Measurements from ENCODE around the gene FARP2. TPM values are rescaled to one million over a fixed set of nuclear protein-coding genes. Genes with fewer than 3 reads are reported as not detected.
"Not testable (repeated sequence)": the region's sequence is repeated elsewhere in the genome, so short reads cannot be mapped to it uniquely, and the experiment has no call there.

FARP2 gene
- polyA plus RNA-seq, 1 donor from 2014 or later = 21.9 TPM

- H3K9me3 Mint-ChIP-seq = no peaks in the 10 kb centered on the region
- peak overlapping the region; percentile 81 to 90 (median 88) for H3K4me3 Mint-ChIP-seq
- H3K36me3 Mint-ChIP-seq = no peaks in the 10 kb centered on the region
- peak overlapping the region in 1 of 3 donors; percentile 80 for H3K27ac Mint-ChIP-seq
- no peaks in the 10 kb centered on the region for H3K27me3 Mint-ChIP-seq
- peaks cover 4 to 13% (median 12%) of the 10 kb centered on the region in 3 donors for H3K4me1 Mint-ChIP-seq
These were observed 151.6 kb downstream of the FARP2 start for GRCh38 chr2:241507430-241508239.

GRCh38 chr2:241508240-241509154 is 152.4 kb downstream of the FARP2 start, which contains the start of gene STK25:
Gene STK25 (minus strand): TSS chr2:241508584. CDS start chr2:241508035, 549 bp downstream.
- peak within 1 kb of the TSS; percentile 46 to 94 (median 80) for H3K27ac Mint-ChIP-seq
- H3K4me3 Mint-ChIP-seq = peak within 1 kb of the TSS; percentile 81 to 95 (median 93)
- H3K9me3 Mint-ChIP-seq = no peaks in the 10 kb centered on the region
- H3K4me1 Mint-ChIP-seq = peaks cover 4 to 13% (median 12%) of the 10 kb centered on the region in 3 donors
- H3K27me3 Mint-ChIP-seq = no peaks in the 10 kb centered on the region
- no peaks in the 10 kb centered on the region for H3K36me3 Mint-ChIP-seq

- Mint-ChIP-seq H3K9me3 (no peaks in the 10 kb centered on the region), H3K27ac (peak overlapping the region; percentile 28 to 94 (median 78)), H3K27me3 (no peaks in the 10 kb centered on the region), H3K4me1 (peaks cover 4 to 13% (median 12%) of the 10 kb centered on the region in 3 donors), H3K4me3 (peak overlapping the region; percentile 78 to 95 (median 90)), H3K36me3 (no peaks in the 10 kb centered on the region)
These were observed 153.2 kb downstream of the FARP2 start for GRCh38 chr2:241509155-241509784.

GRCh38 chr2:241511091-241511741 is 155.1 kb downstream of the FARP2 start:
- H3K36me3 Mint-ChIP-seq = no peaks in the 10 kb centered on the region
- H3K9me3 Mint-ChIP-seq = no peaks in the 10 kb centered on the region
- peak overlapping the region in 2 of 4 donors; percentile 6 to 68 for H3K4me3 Mint-ChIP-seq
- H3K4me1 Mint-ChIP-seq = peaks cover 11 to 14% (median 14%) of the 10 kb centered on the region in 3 donors
- no peaks in the 10 kb centered on the region for H3K27me3 Mint-ChIP-seq
- peak overlapping the region in 1 of 3 donors; percentile 78 for H3K27ac Mint-ChIP-seq

- Mint-ChIP-seq H3K27me3 (peaks cover 3% of the 10 kb centered on the region), H3K4me1 (peaks cover 4 to 12% (median 5%) of the 10 kb centered on the region in 3 donors), H3K36me3 (peaks cover 2% of the 10 kb centered on the region), H3K4me3 (peak overlapping the region in 1 of 4 donors; percentile 17), H3K9me3 (no peaks in the 10 kb centered on the region), H3K27ac (no peak overlapping the region)
These were observed 158.5 kb downstream of the FARP2 start for GRCh38 chr2:241514553-241514952.

- Mint-ChIP-seq H3K27ac (peak overlapping the region in 1 of 3 donors; percentile 1), H3K4me3 (peak overlapping the region in 1 of 4 donors; percentile 17), H3K4me1 (peaks cover 3 to 10% (median 4%) of the 10 kb centered on the region in 3 donors), H3K9me3 (no peaks in the 10 kb centered on the region), H3K27me3 (peaks cover 7% of the 10 kb centered on the region), H3K36me3 (peaks cover 2% of the 10 kb centered on the region)
These were observed 159.1 kb downstream of the FARP2 start for GRCh38 chr2:241514986-241515737.

GRCh38 chr2:241516520-241516965 is 160.5 kb downstream of the FARP2 start:
- Mint-ChIP-seq H3K9me3 (no peaks in the 10 kb centered on the region), H3K4me1 (peaks cover 2 to 10% (median 3%) of the 10 kb centered on the region in 3 donors), H3K27ac (no peak overlapping the region), H3K4me3 (no peak overlapping the region), H3K36me3 (peaks cover 2% of the 10 kb centered on the region), H3K27me3 (peaks cover 11% of the 10 kb centered on the region)

- peak overlapping the region in 2 of 3 donors; percentile 1 to 47 for H3K27ac Mint-ChIP-seq
- peaks cover 2% of the 10 kb centered on the region for H3K36me3 Mint-ChIP-seq
- no peaks in the 10 kb centered on the region for H3K9me3 Mint-ChIP-seq
- peaks cover 2 to 10% (median 3%) of the 10 kb centered on the region in 3 donors for H3K4me1 Mint-ChIP-seq
- peak overlapping the region in 1 of 4 donors; percentile 63 for H3K4me3 Mint-ChIP-seq
- H3K27me3 Mint-ChIP-seq = peaks cover 14% of the 10 kb centered on the region
These were observed 161.2 kb downstream of the FARP2 start for GRCh38 chr2:241517297-241517696.

GRCh38 chr2:241519669-241520068 is 163.6 kb downstream of the FARP2 start:
- H3K9me3 Mint-ChIP-seq = no peaks in the 10 kb centered on the region
- H3K4me3 Mint-ChIP-seq = no peak overlapping the region
- no peak overlapping the region for H3K27ac Mint-ChIP-seq
- H3K36me3 Mint-ChIP-seq = peaks cover 4% of the 10 kb centered on the region
- peaks cover 2 to 9% (median 3%) of the 10 kb centered on the region in 3 donors for H3K4me1 Mint-ChIP-seq
- peaks cover 19% of the 10 kb centered on the region for H3K27me3 Mint-ChIP-seq

GRCh38 chr2:241522477-241522876 is 166.4 kb downstream of the FARP2 start:
- Mint-ChIP-seq H3K36me3 (peaks cover 2% of the 10 kb centered on the region), H3K4me1 (no peaks in the 10 kb centered on the region), H3K27ac (no peak overlapping the region), H3K4me3 (no peak overlapping the region), H3K27me3 (peaks cover 19% of the 10 kb centered on the region), H3K9me3 (peaks cover 3 to 8% (median 4%) of the 10 kb centered on the region in 3 donors)

GRCh38 chr2:241525818-241526780 is 170.0 kb downstream of the FARP2 start:
- H3K4me1 Mint-ChIP-seq, H3K36me3 Mint-ChIP-seq, H3K4me3 Mint-ChIP-seq, H3K27ac Mint-ChIP-seq, H3K9me3 Mint-ChIP-seq: not testable (repeated sequence)
- peaks cover 11% of the 10 kb centered on the region for H3K27me3 Mint-ChIP-seq

GRCh38 chr2:241530571-241530970 is 174.5 kb downstream of the FARP2 start:
- peaks cover 3 to 8% (median 4%) of the 10 kb centered on the region in 3 donors for H3K9me3 Mint-ChIP-seq
- no peaks in the 10 kb centered on the region for H3K36me3 Mint-ChIP-seq
- H3K27ac Mint-ChIP-seq = no peak overlapping the region
- H3K27me3 Mint-ChIP-seq = peaks cover 2% of the 10 kb centered on the region
- no peak overlapping the region for H3K4me3 Mint-ChIP-seq
- H3K4me1 Mint-ChIP-seq = no peaks in the 10 kb centered on the region

All from IgD-negative memory B cell (primary cell).